HG02759 (cell line): ENCODE measurements around the gene G6PC3.
A peak's percentile ranks its signal among the peaks of the same experiment; 100 is the strongest.
"Not testable (repeated sequence)": the region's sequence is repeated elsewhere in the genome, so short reads cannot be mapped to it uniquely, and the experiment has no call there.

Experiments used
- ATAC-seq: cut with Tn5 transposase; IDR thresholded peaks from one replicate; pipeline ENCODE4 v1.9.1; 2021; ENCODE audit warnings: mild to moderate bottlenecking, moderate library complexity; ENCODE audit not compliant: unreplicated experiment

Gene G6PC3

DNA sequence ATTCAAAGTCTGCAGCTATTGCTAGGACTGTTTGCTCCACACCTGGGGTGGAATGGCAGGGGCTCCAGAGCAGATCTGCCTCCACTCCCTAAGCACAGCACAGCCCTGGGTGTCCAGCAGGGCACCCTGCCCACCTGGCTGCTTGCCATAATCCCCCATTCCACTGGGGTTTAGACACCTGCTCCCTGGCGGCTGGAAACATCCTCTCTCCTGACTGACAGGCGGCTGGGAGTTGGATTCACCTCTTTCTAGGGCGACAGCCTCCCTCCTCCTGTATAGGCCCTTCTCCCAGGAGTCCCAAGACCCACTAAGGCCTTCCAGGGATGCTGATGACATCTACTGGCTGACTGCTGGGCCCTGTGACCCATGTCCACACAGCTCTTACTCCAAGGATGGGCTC lies 34.9 kb downstream of the G6PC3 start:
- ATAC-seq = no peak

DNA sequence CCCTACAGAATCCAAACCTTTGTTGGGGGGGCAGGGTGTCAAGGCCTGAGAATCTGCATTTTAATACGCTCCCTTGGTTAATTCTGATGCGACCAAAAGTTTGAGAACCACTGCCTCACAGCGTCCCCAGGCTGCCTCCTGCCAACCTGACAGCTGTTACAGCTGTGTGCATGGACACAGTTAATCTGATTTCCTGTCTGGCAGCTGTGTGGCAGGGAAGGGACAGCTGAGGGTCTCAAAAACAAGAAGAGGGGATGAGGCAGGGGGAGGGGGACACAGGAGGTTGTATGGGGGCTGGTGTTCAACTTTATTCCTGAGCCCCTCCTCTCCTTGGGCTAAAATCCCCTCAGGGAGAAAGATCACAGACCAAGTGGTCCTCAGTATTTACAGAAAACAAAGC lies 35.4 kb downstream of the G6PC3 start:
- ATAC-seq = no peak

DNA sequence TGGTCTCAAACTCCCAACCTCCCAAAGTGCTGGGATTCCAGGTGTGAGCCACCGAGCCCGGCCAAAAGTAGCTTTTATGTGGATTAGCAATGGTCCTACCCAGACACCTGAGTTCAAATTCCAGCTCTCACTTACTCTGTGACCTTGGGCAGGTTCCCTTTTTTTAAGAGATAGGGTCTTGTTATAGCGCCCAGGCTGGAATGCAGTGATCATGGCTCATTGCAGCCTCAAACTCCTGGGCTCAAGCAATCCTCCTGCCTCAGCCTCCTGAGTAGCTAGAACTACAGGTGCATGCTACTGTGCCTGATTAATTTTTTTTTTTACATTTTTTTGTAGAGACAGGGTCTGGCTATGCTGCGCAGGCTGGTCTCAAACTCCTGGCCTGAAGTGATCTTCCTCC lies 36.3 kb downstream of the G6PC3 start:
- no peak for ATAC-seq

DNA sequence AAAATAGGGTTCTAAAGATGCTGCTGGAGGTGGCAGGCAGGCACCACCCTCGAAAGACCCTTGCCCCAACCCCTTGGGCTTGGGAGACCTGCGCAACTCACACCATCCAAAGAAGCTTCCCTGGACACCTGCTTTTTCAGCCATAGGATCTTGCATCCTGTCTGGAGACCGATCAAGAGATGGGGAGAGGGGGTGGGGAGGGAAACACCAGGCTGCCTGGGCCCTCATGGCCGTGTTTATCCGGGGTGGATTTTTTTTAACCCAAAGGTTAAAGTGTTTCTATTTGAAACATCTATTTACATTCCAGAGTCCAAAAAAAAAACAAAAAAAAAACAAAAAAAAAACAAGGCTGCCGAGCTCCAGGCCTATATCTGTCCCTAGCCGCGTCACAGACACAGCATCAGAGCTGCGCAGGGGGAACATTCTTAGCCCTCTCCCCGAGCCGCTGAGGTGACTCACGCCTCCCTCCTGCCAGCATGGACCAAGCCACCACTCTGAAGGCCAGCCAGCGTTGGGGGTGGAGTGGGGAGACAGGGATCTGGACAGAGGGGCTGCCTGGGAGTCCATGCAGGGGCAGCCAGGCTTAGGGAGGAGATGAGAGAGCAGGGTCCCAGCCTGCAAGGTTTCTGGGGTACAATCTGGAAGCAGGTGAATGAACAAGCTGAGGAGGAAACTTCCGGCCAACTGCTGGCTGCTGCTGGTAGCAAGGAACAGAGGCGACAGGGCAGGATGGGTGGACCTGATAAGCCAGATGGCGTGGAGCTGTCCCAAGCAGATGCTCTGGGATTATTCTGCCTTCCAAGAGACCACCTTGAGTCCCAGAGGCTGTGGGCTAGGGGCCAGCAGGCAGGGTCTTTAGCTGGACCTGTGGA lies 38.1 kb downstream of the G6PC3 start:
- no peak for ATAC-seq

DNA sequence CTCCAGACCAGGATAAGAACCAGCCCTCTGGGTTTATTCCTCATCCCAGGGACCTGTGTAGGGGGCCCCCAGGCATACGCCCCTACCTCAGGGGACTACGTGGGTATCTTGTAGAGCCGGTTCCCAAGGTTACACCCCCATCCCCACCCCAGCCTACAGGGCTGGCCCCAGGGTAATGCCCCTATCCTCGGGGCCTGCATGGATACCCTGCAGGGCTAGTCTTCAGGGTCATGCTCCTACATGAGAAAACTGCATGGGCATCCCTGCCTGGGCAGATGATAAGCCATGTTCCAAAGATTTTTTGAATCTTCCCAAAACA lies 38.7 kb downstream of the G6PC3 start:
- no peak for ATAC-seq

DNA sequence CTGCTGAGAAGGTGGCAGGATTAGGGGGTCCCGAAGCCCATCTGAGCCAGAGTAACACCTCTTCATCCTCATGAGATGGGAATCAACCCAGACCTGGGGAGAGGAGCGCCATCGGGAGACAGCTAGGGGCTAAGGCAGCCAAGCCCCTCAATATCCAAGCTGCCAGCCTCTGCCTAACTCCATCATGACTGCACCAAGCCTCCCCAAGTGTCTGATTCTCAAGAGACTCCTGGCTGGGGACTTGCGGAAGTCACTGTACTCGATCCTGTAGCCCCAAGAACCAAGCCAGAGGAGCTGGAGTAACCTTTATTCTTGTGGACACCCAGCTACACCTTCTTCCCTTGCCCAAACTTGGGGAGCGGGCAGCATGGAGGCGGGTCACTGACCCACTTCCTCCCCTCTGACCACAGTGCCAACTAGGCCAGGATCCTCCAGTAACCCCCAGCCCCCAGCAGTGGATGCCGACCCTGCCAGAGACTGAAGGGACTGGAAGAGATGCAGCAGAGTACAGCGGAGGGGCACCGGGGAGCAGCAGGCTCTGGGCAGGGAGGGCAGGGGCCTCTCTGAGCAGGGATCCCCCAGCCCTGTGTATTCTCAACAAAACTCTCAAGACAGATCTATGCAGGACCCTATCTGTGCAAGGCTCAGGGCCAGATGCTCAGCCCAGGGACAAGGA lies 39.6 kb downstream of the G6PC3 start:
- no peak for ATAC-seq

DNA sequence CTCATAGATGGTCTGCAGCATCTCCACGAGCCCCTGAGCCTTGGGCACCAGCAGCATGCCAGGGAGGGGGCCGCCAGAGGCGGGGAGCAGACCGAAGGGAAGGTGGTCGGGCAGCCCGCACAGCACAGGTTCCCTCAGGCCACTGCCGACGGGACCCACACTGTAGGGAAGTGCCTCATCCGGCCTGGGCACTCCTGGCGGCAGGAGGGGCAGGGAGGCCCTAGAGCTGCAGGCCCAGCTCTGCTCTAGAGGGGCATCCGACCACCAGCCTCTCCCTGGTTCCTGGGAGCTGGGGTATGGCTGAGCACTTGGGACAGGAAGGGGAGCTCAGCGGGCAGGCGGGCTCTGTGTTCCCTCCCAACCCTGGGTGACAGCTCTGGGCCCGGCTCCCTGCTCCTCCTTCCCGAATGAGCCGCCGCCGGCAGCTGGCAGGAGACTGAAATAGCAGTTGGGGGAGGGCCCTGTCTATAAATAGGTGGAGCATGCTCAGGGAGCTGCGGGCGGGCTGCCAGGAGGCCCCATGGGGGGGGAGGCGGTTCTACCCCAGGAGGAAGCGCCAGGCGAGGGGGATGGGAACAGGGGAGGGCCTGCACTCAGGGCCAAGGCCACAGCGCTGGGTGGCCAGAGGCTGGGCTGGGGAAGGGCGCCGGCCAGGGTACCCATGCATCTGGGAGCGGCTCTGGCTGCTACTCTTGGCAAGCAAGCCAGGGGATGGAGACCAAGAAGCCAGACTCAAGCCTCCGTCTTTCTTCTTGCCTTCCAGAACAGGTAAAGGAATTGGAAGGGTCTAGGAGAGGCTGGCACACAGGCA lies 40.5 kb downstream of the G6PC3 start:
- peak; percentile 46 for ATAC-seq

DNA sequence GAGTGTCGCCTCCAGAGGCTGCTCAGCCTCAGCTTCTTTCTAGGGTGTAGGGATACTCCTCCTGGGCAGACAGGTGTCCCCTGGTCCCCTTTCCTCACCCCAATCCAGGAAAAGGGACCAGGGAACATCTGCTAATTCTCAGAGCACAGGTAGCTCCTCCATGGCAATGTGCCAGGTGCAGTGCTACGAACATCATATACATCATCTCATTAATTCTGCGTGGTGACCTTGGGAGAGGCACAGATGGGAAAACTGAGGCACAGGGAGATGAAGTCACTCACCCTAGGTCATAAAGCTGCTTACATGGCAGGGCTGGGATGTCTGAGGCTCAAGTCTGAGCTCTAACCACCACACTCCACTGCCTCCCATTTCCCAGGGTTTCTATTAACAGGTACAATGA lies 41.2 kb downstream of the G6PC3 start:
- ATAC-seq = no peak

DNA sequence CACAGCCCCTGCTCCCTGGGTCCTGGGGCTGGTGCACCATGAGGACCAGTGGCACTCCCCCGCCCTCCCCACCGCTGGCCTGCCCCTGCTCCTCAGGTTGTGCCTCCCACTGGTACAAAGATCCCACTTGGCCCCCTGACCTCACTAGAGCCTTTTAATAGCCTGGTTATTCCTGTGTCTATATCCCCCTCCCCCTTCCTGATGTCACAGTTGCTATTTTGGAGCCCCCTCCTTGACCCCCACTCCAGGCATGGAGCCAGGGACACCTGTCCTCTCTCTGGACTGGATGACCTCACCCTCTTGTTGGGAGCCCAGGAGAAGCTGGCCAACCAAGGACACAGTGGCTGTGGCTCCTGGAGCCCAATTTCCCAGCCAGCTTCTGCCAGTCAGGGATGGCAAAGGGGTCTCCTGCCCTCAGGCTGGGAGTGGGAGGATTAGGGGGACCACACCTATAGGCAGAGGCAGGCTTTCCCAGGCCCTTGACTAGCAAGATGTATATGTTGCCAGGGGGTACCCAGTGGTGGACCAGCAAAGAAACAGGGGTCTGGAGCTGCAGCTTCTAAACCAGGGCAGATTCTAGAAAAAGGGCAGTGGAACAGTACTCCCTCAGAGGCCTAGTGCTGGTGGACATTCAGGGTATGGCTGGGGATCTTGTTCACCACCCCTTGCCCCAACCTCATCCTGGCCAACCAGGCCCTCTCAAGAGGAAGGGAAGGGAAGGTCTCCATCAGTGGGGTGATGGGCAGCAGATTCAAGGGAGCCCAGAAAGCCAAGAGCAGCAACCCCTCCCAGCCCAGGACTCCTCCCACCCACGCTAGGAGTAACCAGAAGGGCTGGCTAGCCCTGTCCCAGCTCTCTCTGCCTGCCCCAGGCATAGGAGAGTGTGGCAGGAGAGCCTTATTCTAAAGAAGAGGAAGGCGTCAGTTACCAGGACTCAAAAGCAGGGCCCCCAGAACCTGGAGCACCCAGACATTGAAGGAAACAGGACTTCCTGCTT lies 42.0 kb downstream of the G6PC3 start:
- no peak for ATAC-seq

DNA sequence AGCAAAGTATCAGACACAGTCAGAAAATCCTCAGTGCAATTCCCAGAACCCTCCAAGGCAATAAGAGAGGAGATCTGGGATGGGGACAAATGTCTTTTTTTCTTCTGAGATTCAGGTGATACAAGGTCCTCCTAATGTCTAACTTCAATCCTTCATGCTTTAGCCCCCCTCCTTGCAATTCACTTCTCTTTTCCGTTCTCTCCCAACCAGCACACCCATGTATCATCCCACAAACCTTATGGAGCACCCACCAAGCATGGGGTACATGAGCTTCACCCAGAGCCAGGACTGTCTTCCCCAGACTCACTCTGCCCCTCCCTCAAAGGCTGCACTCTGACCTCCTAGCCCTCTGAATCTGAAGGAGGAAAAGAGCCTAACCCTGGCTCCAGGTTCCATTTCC lies 42.8 kb downstream of the G6PC3 start:
- ATAC-seq = no peak

DNA sequence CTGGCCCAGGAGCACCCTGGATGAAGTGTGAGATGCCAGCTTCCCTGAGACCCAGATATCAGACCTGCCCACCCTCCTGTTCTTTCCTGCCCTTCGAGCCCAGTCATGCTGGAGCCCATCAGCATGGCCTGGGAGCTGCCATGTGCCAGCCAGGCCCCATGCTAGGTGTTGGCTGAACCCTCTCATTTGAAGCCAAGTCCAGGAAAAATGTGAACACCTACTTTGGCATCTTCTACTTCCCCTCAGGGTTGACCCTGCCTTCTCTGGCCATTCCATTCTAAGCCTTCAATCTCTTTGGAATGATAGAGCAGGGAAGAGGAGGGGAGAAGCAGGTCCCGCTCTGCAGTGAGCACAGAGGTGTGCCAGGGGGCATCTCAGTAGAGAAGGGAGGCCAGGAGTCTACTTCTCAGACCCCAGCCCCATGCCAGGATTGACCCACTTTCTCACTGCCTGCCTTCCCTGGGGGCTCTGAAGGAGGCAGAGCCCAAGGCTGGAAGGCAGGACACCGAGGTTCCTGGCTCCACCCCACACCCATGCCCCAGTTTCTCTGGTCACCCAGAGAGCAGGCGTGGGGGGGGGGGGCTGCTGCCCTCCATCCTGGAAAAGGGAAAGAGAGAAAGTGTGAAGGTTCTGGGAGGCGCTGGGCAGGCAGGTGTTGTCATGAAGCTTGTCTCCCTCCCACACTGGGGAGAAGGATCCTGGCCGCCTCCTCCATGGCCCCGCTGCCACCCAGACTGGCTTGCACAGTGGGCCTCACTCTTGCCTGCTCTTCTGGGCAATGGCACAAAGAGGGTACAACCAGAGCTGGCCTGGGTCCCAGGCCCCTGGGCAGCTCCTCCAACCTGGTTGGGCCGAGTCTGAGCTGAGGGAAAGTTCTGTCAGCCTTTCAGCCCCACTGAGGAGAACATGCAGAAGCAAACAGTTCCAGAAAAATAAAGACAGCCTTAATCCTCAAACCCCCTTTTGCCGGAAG lies 43.6 kb downstream of the G6PC3 start:
- ATAC-seq = no peak

DNA sequence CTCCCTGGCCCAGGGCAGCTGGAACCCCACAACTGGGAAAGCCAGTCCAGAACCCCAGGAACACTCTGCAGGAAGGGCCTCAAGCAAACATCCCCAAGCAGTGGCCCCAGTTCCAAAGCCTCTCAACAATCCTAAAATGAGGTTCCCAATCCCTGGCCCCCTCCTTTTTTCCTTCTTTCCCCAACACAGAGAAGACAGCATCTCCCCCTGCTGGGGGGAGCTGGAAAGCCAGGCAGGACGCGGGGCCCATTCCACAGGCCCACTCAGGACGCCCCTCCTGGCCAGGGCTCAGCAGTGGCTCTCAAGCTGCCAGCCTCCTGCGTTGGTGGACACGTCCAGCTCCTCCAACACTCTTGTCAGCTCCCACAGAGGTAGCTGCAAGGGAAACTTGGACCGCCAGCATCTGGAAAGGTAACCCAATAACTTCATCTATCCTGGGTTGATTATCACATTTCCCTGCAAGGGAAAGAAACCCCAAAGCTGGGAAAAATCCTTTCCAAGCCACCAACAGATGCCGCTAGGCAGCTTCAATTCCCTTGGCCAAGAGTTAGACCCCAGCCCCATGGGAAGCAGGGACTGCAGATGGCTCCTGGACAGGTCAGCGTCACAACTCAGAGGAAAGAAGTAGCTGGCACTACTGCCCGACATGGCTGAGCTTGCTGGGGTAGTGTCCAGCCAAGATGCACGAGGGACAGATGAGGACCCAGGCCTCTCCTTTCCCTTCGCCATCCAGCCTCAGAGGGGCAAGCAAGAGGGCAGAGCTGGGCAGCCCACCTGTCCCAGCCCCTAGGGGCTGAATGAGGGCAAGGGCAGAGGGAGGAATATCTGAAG lies 45.3 kb downstream of the G6PC3 start:
- no peak for ATAC-seq

DNA sequence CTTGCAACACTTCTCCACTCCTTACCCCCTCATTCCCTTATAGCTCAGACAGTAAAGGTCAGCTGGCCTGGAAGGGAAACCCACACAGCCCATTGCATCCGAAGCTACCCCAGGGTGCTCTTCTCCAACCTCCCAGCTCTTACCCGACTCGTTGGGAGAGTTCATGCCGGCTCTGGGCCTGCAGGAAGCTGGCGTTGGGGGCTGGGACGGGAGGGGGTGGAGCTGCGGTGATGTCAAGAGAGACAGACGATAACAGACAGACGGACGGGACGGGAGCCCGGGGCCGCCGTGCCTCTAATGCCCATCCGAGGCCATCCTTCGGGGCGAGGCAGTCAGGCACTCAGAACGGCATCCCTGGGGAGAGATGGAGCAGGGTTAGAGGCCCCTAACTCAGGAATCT lies 46.8 kb downstream of the G6PC3 start:
- ATAC-seq = no peak

DNA sequence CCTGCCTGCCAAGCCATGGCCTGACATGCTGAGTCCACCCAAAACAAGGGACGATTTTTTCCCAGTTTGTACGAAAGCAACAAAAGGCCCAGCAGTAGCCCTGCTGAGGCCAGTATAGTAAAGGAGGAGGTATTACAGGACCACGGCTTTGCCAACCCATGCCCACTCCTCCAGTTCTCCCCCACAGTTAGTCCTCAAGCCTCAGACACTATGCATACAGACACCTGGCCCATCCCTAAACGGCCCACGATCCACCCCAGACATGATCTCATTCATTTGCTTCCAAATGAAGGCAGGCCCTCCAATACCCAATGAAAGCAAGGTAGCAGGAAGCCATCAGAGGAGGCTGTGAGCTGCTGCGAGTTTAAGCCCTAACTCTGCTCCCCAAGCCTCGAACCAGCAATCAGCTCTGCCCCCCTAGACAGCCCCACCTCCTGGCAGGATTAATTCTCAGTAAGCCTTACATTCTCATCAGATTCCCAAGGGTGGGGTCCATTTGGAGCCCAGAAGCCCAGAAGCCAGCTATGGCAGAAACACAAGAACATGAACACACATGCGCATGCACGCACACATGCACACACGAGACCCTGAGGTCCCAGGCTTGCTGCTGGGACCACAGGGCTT lies 48.0 kb downstream of the G6PC3 start:
- ATAC-seq = no peak

DNA sequence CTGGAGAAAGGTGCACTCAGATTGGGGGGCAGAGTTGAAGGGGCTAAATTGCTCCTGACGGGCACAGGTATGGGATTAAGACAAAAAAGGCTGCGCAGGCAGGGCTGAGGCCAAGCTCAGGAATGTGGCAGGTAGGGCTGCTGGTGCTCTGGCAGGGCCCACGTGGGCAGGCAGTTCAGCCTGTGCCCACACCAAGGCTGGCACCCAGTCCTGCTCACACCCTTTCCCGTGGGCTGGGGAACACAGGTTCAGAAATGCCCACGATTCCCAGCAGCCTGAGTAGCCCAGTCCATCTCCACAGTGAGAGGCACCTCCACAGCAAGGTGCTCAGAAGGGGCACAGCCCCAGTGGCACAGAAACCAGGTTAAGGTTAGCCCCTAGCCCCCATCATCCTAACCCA lies 48.5 kb downstream of the G6PC3 start:
- no peak for ATAC-seq

DNA sequence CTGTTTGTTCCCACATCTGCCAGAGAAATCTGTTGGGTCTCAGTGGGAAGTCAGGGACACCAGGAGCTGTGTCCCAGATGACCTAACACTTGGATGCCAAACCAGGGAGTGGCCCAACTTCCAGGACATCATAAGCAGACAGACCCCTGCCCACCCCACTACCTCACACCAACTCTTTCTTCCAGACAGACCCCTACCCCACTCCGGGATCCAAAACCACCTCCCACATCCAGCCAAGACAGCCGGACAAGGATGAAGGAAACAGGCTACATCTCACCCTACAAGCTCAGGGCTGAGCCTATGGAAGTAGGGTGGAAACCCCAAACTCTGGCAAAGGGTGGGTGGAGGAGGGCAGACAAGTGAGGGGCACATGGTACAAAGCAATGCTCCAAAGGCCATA lies 49.3 kb downstream of the G6PC3 start:
- no peak for ATAC-seq

DNA sequence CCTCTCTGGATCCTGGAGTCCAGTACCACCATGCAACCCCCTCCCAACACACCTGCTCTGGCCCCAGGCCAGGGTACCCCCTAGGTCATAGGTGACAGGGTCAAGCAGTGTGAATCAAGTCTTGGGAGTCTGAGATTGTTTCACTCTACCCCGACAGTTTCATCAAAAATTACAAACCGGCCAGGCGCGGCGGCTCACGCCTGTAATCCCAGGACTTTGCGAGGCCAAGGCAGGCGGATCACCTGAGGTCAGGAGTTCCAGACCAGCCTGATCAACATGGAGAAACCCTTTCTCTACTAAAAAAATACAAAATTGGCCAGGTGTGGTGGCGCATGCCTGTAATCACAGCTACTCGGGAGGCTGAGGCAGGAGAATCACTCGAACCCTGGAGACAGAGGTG lies 49.7 kb downstream of the G6PC3 start:
- ATAC-seq = not testable (repeated sequence)
